Amygdala (tissue), 56 donors: Measurements from ENCODE around the gene SRRM3.
A peak's percentile ranks its signal among the peaks of the same experiment; 100 is the strongest.
"Not testable (repeated sequence)": the region's sequence is repeated elsewhere in the genome, so short reads cannot be mapped to it uniquely, and the experiment has no call there.

ENCODE experiments used
- DNase-seq, 56 donors: peaks; one replicate each; lab custom pipeline; 2025; lab: John Stamatoyannopoulos, UW

SRRM3 gene

DNA sequence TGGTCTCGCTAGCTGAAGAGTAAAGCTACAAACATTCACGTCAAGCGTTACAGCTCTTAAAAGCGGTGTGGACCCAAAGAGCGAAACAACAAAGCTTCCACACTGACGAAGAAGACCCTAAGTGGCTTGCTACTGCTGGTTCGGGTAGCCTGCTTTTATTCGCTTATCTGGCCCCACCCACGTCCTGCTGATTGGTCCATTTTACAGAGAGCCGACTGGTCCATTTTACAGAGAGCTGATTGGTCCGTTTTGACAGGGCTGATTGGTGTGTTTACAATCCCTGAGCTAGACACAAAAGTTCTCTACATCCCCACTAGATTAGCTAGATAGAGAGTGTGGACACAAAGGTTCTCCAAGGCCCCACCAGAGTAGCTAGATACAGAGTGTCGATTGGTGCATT lies 107.2 kb downstream of the SRRM3 start:
- peak in 1 of 56 donors; percentile 47 for DNase-seq

DNA sequence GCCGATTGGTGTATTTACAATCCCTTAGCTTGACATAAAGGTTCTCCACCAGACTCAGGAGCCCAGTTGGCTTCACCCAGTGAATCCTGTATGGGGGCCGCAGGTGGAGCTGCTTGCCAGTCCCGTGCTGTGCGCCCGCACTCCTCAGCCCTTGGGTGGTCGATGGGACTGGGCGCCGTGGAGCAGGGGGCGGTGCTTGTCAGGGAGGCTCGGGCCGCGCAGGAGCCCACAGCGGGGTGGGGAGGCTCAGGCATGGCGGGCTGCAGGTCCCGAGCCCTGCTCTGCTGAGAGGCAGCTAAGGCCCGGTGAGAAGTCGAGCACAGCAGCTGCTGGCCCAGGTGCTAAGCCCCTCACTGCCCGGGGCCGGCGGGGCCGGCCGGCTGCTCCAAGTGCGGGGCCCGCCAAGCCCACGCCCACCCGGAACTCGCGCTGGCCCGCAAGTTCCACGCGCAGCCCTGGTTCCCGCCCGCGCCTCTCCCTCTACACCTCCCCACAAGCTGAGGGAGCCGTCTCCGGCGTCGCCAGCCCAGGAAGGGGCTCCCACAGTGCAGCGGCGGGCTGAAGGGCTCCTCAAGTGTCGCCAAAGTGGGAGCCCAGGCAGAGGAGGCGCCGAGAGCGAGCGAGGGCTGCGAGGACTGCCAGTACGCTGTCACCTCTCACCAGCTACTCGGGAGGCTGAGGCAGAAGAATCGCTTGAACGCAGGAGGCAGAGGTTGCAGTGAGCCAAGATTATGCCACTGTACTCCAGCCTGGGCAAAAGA lies 107.8 kb downstream of the SRRM3 start:
- DNase-seq: peak in 1 of 56 donors; percentile 30

DNA sequence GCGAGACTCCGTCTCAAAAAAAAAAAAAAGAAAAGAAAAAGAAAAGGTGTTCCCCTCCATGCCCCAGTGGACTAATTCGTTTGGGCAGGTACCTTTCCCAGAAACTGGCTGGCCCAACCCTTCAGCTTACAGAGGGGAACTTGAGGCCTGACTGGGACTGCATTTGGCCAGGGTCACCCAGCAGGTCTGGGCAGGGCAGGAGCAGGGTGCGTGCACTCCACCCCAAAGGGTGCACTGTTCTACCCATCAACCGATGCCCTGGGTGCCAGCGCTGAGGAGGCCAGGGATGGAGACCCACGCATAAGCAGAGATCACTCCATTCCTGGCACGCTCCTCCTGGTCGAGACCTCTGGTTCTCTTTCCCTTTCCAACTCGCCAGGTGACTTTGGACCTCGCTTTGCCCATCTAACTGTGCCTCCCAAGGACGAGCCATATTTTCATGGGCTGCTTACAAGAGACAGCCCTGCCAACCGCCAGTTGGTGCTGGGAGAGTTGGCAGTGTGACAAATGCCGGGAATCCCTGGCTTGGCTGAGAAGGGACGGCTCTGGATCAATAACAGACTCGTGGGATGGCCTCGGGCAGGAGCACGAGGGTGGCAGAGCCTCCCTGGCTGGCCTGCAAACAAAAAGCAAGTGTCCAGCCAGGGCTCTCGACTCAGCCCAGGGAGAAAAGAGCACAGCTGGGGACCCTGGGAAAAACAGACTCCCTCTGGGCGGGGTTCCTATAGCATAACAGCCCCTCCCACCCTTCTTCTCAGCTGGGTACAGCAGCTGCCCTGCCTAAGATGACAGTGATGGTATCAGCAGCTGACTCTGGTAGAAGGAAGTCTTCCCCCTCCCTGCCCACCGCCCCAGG lies 108.6 kb downstream of the SRRM3 start:
- peak in 42 of 56 donors; percentile 10 to 87 (median 48) for DNase-seq

- not testable (repeated sequence) for DNase-seq
Observed at GRCh38 chr7:76311838-76312237, 110.1 kb downstream of the SRRM3 start.

DNA sequence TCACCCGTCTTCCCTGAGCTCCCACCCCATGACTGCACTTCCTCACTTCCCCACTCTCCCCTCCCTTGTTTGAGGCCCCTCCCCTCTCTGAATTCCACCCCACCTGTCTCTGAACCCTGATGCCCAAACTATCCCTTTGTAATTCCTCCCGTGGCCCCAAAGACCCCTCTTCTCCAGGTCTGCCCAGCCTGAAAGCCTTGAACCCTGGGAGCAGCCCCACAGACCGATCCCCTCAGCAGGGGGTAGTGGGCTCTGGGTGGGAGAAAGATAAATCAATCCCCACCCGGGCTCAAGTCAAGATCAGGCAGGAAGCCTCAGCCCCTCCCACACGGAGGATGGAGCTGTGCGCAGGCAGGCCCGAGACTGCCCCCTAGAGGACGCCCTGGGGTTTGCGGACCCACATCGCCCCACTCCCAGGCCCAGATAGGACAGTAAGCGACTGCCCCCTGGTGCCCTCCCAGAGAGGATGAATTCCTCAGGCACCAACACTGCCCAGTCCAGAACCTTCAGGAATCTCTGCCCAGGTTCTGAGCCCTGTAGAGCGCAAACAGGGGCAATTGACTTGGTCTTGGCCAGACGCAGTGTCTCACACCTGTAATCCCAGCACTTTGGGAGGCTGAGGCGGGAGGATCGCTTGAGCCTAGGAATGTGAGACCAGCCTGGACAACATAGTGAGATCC lies 112.5 kb downstream of the SRRM3 start:
- peak in 55 of 56 donors; percentile 67 to 98 (median 91) for DNase-seq

DNA sequence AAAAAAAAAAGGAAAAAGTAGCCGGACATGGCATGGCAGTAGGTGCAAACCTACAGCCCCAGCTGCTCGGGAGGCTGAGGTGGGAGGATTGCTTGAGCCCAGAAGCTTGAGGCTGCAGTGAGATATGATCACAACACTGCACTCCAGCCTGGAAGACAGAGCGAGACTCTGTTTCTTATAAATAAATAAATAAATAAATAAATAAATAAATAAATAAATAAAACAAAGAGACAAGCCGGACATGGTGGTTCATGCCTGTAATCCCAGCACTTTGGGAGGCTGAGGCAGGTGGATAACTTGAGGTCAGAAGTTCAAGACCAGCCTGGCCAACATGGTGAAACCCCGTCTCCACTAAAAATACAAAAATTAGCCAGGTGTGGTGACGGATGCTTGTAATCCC lies 113.0 kb downstream of the SRRM3 start:
- DNase-seq: not testable (repeated sequence)

DNA sequence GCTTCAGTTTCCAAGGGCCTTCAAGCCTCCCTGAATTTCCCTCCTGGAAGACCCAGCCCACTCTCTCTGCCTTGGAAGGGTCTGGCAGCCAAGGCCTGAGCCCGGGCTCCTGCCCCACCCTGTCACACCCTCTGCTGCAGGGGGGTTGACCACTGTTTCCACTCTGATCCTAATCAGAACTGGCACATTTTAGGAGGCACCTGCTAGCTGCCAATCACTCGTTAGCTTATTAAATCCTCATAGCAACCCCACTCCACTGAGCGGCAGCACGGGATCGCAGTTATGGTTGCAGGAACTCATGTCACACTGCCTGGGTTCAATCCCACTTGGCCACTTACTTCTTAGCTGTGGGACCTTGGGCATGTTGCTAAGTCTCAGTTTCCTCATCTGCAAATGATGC lies 113.7 kb downstream of the SRRM3 start:
- no peak for DNase-seq

DNA sequence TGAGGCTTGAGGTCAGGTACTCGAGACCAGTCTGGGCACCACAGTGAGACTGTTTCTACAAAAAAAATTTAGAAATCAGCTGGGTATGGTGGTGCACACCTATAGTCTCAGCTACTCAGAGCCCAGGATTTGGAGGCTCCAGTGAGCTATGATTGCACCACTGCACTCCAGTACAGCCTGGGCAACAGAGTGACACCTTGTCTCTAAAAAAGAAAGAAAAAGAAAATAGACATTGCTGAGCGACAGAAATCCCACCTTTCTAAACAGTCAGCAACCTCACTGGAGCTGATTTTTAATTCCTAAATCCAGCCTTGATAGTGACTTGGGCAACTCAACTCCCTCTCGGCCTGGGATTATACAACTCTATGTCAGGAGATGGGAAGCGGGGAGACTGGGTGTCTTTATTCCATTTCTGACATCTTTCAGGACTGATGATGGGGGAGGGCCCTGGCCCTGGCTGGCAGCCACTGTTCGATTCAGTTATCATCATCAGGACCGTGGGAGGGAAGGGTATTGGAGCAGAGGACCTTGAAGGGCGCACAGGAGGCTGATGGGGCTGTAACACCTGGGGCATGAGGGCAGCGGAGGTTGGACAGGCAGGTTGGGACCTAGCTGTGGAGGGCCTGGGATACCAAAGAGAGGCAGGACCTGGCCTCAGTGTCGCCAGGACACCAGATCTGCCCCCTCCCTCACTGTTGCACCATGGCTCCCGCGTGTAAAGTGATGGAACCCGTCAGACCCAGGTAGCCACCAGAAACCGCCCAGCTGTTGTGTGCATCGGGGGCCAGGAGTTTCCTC lies 115.5 kb downstream of the SRRM3 start:
- peak in 2 of 56 donors; percentile 22 to 34 for DNase-seq

DNA sequence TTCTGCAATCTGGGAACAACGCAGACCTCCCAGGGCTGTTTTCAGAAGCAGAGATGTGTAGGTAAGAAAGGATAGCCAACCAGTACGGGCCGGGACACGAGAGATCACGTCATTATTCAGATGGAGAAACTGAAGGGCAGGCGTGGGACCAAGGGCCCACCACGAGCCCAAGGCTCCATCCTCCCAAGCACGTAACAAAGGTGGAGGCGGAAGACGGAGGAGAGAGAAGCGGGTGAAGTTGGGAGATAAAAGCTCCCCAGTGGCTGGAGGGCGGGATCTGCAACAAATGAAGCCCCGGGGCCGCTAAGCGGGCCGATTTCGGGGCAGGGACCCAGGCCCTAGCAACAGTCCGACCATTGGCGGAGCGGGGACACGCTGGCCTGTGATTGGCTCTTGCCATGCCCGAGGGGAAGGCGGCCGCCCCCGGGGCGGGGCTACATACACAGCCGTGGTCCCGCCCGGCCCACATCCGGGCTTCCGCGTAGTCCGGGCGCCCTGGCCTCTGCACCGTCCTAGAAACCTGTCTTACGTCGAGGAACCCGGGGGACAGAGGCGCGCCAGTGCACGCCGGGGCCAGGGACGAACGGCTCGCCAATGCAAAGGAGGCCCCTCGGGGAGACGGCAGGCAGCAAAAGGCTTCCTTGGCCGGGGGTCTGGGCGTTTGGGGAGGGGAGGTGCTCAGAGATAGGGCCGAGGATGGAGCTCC lies 116.2 kb downstream of the SRRM3 start:
- DNase-seq: peak; percentile 69 to 99 (median 95)

- peak in 34 of 56 donors; percentile 12 to 78 (median 60) for DNase-seq
Observed at GRCh38 chr7:76318488-76319353, 117.0 kb downstream of the SRRM3 start.

DNA sequence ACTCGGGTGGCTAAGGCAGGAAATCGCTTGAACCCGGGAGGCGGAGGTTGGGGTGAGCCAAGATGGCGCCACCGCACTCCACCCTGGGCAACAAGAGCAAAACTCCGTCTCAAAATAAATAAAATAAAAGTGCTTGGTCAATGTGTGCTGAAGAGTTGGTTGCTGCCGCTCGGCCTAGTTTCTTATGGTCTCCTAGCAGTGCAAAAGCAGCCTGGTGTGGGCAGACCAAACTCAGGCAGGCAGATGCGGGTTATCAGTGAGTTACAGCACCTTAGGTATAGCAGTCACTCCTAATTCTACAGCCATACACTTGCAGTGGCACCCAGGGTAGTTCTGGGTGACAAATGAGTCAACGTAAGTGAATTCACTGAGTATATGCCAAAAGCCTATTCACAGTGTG lies 123.4 kb downstream of the SRRM3 start:
- DNase-seq: no peak

DNA sequence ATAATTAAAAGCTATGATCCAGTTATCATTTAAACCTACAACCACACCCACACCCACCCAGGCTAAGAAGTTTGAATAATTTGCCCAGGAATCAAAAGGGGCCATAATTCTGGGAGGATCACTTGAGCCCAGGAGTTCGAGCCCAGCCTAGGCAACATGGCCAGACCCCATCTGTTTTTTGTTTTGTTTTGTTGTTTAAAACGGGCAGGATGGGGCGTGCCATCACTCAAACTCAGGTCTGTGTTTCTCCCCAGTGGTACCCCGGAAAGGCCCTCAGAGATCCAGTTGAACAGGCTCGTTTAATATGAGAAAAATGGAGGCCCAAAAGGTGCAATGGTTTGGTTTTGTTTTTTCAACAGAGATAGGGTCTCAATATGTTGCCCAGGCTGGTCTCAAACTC lies 124.1 kb downstream of the SRRM3 start:
- no peak for DNase-seq

- no peak for DNase-seq
Observed at GRCh38 chr7:76326646-76327233, 125.0 kb downstream of the SRRM3 start.

GRCh38 chr7:76327610-76328009 lies 125.9 kb downstream of the SRRM3 start:
- DNase-seq: no peak

DNA sequence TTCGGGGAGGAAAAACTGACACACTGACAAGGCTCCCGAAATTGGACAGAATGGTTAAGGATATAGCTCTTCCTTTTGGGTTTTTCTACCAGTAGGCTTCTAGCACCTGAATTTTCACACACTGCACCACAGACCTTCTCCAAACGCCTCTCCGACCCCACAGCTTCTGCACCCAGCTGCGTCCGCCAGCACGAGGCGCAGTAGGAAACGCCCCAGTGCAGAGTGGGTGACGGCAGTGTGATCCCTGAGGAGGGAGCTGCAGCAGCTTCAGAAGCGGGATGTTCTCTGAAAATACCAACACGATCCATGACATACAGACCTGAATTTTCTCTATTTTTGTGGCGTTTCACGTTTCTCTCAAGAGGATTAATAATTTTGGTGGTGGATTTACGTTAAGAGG lies 126.7 kb downstream of the SRRM3 start:
- DNase-seq: no peak

- DNase-seq: no peak
Observed at GRCh38 chr7:76329479-76329878, 127.8 kb downstream of the SRRM3 start.

GRCh38 chr7:76330261-76330660 lies 128.6 kb downstream of the SRRM3 start:
- no peak for DNase-seq

DNA sequence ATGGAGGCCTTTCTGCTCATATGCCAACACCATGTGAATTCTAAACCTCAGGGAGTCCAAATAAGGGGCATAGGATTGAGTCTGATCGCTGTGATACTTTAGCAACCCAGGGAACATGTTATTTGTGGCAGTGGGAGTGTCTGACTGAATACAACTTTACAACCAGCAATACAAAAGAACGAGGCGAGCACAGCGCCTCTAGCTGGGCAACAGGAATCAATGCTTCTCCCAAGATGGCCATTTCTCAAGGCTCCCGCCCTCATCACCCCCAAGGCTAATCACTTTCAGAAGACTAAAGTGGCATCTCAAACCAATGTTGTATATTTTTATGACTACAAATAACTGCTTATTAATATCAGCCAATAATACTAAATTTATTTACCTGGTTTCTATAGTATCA lies 129.0 kb downstream of the SRRM3 start:
- DNase-seq: no peak
